Small intestine (tissue), 7 donors: ENCODE results near the gene PHACTR3. TPM values are rescaled to one million over a fixed set of nuclear protein-coding genes. Genes with fewer than 3 reads are reported as not detected.

Experiments
- DNase-seq, 2 donors: peaks; one replicate each; pipeline versions ENCODE4 v3.0.0 to v3.0.0-alpha.2; 2013
- FAIRE-seq: peaks from 2 replicates; lab custom pipeline; 2012; peaks lifted over from hg19 to GRCh38; lab: Jason Lieb, UNC
- H3K27ac ChIP-seq, 3 donors: one replicate each; pipeline ENCODE4 v1.5.1; 2013; ENCODE audit warnings: low read length in 2 of 3, mild to moderate bottlenecking in 2 of 3, control low read depth in 1 of 3, inconsistent platforms in 1 of 3, low read depth in 1 of 3, moderate library complexity in 1 of 3
- H3K27me3 ChIP-seq, 3 donors: one replicate each; pipeline ENCODE4 v1.6.1; 2013; ENCODE audit warnings: low read length in 3 of 3, inconsistent platforms in 1 of 3; ENCODE audit not compliant: control insufficient read depth in 3 of 3, insufficient read depth in 3 of 3
- H3K36me3 ChIP-seq, 3 donors: one replicate each; pipeline ENCODE4 v1.6.1; 2013; ENCODE audit warnings: low read length in 3 of 3, inconsistent platforms in 1 of 3, low read depth in 1 of 3, mild to moderate bottlenecking in 1 of 3, moderate library complexity in 1 of 3; ENCODE audit not compliant: control insufficient read depth in 3 of 3, insufficient read depth in 2 of 3
- H3K4me1 ChIP-seq, 3 donors: one replicate each; pipeline ENCODE4 v1.6.1; 2013; ENCODE audit warnings: low read length in 2 of 3, inconsistent platforms in 1 of 3, low read depth in 1 of 3, mild to moderate bottlenecking in 1 of 3, moderate library complexity in 1 of 3; ENCODE audit not compliant: control insufficient read depth in 3 of 3, insufficient read depth in 2 of 3
- H3K4me3 ChIP-seq, 3 donors: one replicate each; pipeline ENCODE4 v1.5.1; 2013; ENCODE audit warnings: low read length in 3 of 3, control low read depth in 1 of 3, inconsistent platforms in 1 of 3, low read depth in 1 of 3, mild to moderate bottlenecking in 1 of 3, moderate library complexity in 1 of 3
- H3K9me3 ChIP-seq, 2 donors: one replicate each; pipeline ENCODE4 v1.6.1; 2013; ENCODE audit warnings: low read depth in 1 of 2, low read length in 1 of 2; ENCODE audit not compliant: control insufficient read depth in 2 of 2, insufficient read depth in 1 of 2
- WGBS, 3 donors: extraction: QIAGEN DNeasy Blood & Tissue Kit; methylation state at CpG; one replicate each; pipeline ENCODE4 v1.1.7; 2013; 5-methylcytosine and 5-hydroxymethylcytosine counted together
- polyA plus RNA-seq, 4 donors: library from polyadenylated mRNA; stranded (reverse) in 3 of 4; unstranded in 1 of 4; fragments of 200-250 nt in 3 of 4; fragments of 120-200 nt in 1 of 4; gene quantifications; one replicate each; pipeline versions ENCODE4 v1.2.1 to v1.2.3, GENCODE V29; 2013
- donor health status: healthy with polysubstance abuse.
- donor health status: control.
- donor health status: control.
- donor health status: Bipolar disorder and iron deficiency.
- donor health status: healthy.

Gene PHACTR3
- polyA plus RNA-seq, 4 donors, result 1.9 to 7.1 (median 4.9) TPM

DNA sequence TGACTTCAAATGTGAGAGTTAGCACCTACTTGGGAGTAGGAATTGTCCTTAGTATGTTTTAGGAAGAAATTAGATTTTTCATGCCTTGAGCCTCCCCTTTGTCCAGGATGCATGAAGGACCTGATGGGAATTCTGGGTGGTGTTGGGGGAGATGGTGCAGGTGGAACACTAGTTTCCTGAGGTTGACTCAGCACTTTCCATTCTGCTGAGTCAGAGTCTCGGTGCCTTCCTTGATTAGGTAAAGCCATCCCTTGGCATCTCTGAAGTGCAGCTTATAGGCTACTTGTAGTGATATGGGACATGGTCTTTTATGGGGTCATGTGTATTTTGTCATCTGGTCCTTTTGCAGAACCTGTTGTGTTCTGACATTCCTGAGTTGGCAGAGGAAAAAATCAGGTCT is 105.3 kb downstream of the PHACTR3 start:
- FAIRE-seq, result no peak
- 24 to 49% (median 29%) methylated on average over 1 of the region's 1 CpG for WGBS, 3 donors

GRCh38 chr20:59718071-59718470 is 113.7 kb downstream of the PHACTR3 start:
- Histone ChIP-seq H3K9me3 (no peaks in the 10 kb centered on the region), H3K4me3 (no peak overlapping the region), H3K36me3 (no peaks in the 10 kb centered on the region), H3K27me3 (peaks cover 0 to 3% (median 0%) of the 10 kb centered on the region in 3 donors), H3K27ac (no peak overlapping the region), H3K4me1 (no peaks in the 10 kb centered on the region)
- no peak for DNase-seq
- no peak for FAIRE-seq

More for the DNA sequence above, 105.3 kb downstream of the PHACTR3 start:
- Histone ChIP-seq H3K9me3 (peaks cover 0 to 2% of the 10 kb centered on the region in 2 donors), H3K27me3 (no peaks in the 10 kb centered on the region), H3K4me1 (no peaks in the 10 kb centered on the region), H3K36me3 (no peaks in the 10 kb centered on the region), H3K27ac (no peak overlapping the region), H3K4me3 (no peak overlapping the region)
- no peak for DNase-seq

- Histone ChIP-seq H3K27ac (no peak overlapping the region), H3K9me3 (no peaks in the 10 kb centered on the region), H3K36me3 (no peaks in the 10 kb centered on the region), H3K4me1 (no peaks in the 10 kb centered on the region), H3K4me3 (no peak overlapping the region), H3K27me3 (peaks cover 0 to 3% (median 0%) of the 10 kb centered on the region in 3 donors)
- FAIRE-seq (no peak), DNase-seq (no peak)
- WGBS, 3 donors, result 87 to 91% (median 89%) methylated on average over 12 of the region's 12 CpGs
Measured at GRCh38 chr20:59718751-59719150, 114.4 kb downstream of the PHACTR3 start.

DNA sequence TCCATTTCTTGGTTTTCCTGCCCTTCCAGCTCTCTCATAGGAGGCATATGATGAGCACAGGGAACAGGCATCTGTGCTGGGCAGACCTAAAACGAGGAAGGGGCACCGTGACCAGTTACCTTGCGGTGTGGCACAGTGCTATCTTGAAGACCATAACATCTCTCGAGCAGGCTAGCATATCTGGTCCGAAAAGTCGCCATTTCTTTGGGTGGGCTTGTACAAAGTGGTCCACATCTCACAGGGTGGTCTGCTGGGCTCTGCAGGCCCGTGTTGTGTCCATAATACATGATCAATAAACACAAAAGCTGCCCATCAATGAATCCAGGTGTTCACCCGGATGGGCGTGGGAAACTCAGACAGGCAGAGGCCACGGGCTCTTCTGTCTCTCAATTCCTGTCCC is 115.7 kb downstream of the PHACTR3 start:
- DNase-seq (no peak), FAIRE-seq (no peak)
- Histone ChIP-seq H3K9me3 (no peaks in the 10 kb centered on the region), H3K27me3 (peaks cover 0 to 3% (median 0%) of the 10 kb centered on the region in 3 donors), H3K36me3 (no peaks in the 10 kb centered on the region), H3K4me1 (no peaks in the 10 kb centered on the region), H3K4me3 (no peak overlapping the region), H3K27ac (no peak overlapping the region)
- WGBS, 3 donors, result 72 to 86% (median 73%) methylated on average over 10 of the region's 10 CpGs

- WGBS, 3 donors, result 86 to 91% (median 90%) methylated on average over 7 of the region's 7 CpGs
- H3K36me3 ChIP-seq, result no peaks in the 10 kb centered on the region
- no peak overlapping the region for H3K27ac ChIP-seq
- FAIRE-seq (no peak), DNase-seq (no peak)
- no peaks in the 10 kb centered on the region for H3K4me1 ChIP-seq
- no peaks in the 10 kb centered on the region for H3K9me3 ChIP-seq
- peaks cover 0 to 4% (median 0%) of the 10 kb centered on the region in 3 donors for H3K27me3 ChIP-seq
- H3K4me3 ChIP-seq, result no peak overlapping the region
Measured at GRCh38 chr20:59721386-59721785, 117.0 kb downstream of the PHACTR3 start.

DNA sequence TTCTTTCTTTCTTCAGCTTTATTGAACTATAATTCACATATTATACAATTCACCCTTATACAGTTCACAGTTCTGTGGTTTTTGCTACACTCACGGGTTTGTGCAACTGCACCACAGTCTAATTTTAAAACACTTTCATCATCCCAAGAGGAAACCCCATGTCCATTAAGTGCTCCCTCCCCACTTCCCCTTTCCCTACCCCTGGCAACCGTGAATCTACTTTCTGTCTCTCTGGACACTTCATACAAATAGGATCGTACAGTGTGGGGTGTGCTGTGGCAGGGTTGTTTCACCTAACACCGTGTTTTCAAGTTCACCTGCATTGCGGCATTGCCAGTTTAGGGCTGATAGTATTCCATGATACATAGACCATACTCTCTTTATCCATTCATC is 118.8 kb downstream of the PHACTR3 start:
- FAIRE-seq (no peak), DNase-seq (no peak)
- peaks cover 0 to 4% (median 0%) of the 10 kb centered on the region in 3 donors for H3K27me3 ChIP-seq
- no peaks in the 10 kb centered on the region for H3K36me3 ChIP-seq
- no peaks in the 10 kb centered on the region for H3K9me3 ChIP-seq
- H3K4me1 ChIP-seq, result no peaks in the 10 kb centered on the region
- H3K27ac ChIP-seq, result no peak overlapping the region
- no peak overlapping the region for H3K4me3 ChIP-seq
- WGBS, 3 donors, result 63 to 71% (median 69%) methylated on average over 5 of the region's 5 CpGs

DNA sequence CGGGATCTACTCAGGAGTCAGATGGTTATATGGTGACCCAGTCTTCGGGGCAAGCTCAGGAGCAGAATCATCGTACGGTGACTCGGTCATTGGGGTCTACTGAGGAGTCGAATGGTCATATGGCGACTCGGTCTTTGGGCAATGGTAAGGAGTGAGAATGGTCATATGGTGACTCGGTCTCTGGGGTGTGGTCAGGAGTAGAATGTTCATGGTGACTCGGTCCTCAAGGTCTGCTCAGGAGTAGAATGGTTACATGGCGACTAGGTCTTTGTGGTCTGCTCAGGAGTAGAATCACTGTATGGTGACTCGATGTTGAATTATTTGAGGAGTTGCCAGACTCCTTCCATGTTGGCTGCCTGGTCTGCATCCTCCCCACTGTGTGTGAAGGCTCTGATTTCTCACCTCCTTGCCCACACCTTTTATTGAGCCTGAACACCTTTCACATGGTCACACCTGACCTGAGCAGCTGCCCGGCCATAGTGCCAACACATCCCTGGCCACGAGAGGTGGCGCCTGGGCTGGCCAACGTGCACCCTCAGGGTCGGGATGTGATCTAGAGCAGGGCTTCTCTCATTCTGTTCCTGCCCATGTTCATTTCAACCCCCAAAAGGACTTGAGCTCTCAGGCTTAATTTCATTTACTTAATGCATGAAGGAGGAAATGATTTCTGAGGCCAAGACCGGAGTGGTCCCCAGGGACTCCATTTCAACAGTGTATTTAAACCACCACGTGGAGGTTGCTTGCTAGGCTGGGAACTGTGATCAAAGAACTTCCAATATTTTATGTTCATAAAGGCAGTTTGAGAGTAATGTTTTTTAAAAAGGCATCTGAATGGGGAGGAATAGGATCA is 119.5 kb downstream of the PHACTR3 start:
- Histone ChIP-seq H3K27ac (no peak overlapping the region), H3K27me3 (peaks cover 0 to 4% (median 0%) of the 10 kb centered on the region in 3 donors), H3K4me1 (no peaks in the 10 kb centered on the region), H3K4me3 (no peak overlapping the region), H3K9me3 (no peaks in the 10 kb centered on the region), H3K36me3 (no peaks in the 10 kb centered on the region)
- WGBS, 3 donors, result 84 to 86% (median 86%) methylated on average over 19 of the region's 19 CpGs
- no peak for FAIRE-seq
- no peak for DNase-seq

GRCh38 chr20:59724457-59725366 is 120.4 kb downstream of the PHACTR3 start:
- Histone ChIP-seq H3K27ac (no peak overlapping the region), H3K36me3 (no peaks in the 10 kb centered on the region), H3K27me3 (peaks cover 0 to 4% (median 0%) of the 10 kb centered on the region in 3 donors), H3K9me3 (no peaks in the 10 kb centered on the region), H3K4me1 (no peaks in the 10 kb centered on the region), H3K4me3 (no peak overlapping the region)
- FAIRE-seq (no peak), DNase-seq (no peak)
- WGBS, 3 donors, result 39 to 55% (median 44%) methylated on average over 10 of the region's 10 CpGs
